Thoracic aorta (tissue), 2 donors: ENCODE data around the gene DDX3X. TPM values are rescaled to one million over a fixed set of nuclear protein-coding genes. Genes with fewer than 3 reads are reported as not detected.
A peak's percentile ranks its signal among the peaks of the same experiment; 100 is the strongest.

Experiments used
- ATAC-seq: fragments of 150-250 bp; one replicate; pipeline ENCODE4 v1.8.0; 2017; ENCODE audit warnings: low read depth; ENCODE audit not compliant: insufficient number of reproducible peaks, low FRiP score
- DNase-seq: peaks from one replicate; pipeline ENCODE4 v3.0.0-alpha.2; 2020; ENCODE audit warnings: low spot score
- H3K27ac ChIP-seq, 2 donors: fragments of 200-600 bp; sonication (generic); 1 replicate in 1 of 2; 2 replicates in 1 of 2; pipeline ENCODE4 v1.5.1; 2016; ENCODE audit warnings: mild to moderate bottlenecking in 2 of 2, moderate library complexity in 2 of 2
- H3K27me3 ChIP-seq: fragments of 200-600 bp; sonication (generic); replicated peaks from 2 replicates; pipeline ENCODE4 v1.6.0; 2016; ENCODE audit warnings: mild to moderate bottlenecking; ENCODE audit not compliant: insufficient read depth
- H3K36me3 ChIP-seq: fragments of 200-600 bp; sonication (generic); one replicate; pipeline ENCODE4 v1.5.1; 2016
- H3K4me1 ChIP-seq, 2 donors: fragments of 200-600 bp; sonication (generic); 1 replicate in 1 of 2; 2 replicates in 1 of 2; pipeline versions ENCODE4 v1.5.1 to v1.6.0; 2016; ENCODE audit warnings: low read depth in 2 of 2, mild to moderate bottlenecking in 1 of 2; ENCODE audit not compliant: control insufficient read depth in 1 of 2
- H3K4me3 ChIP-seq: fragments of 200-600 bp; sonication (generic); 2 replicates; pipeline ENCODE4 v1.5.1; 2016; ENCODE audit warnings: mild to moderate bottlenecking
- H3K9me3 ChIP-seq: fragments of 200-600 bp; sonication (generic); 2 replicates; pipeline ENCODE4 v1.5.1; 2016
- CTCF ChIP-seq: fragments of 200-600 bp; sonication (generic); IDR thresholded peaks from one replicate; pipeline ENCODE4 v1.5.1; 2019; ENCODE audit warnings: antibody characterized with exemption
- total RNA-seq, 2 donors: library from RNA; depleted of rRNA; stranded (reverse); fragments of >200 nt; gene quantifications; one replicate each; pipeline versions ENCODE4 v1.1.0 to v1.2.3, GENCODE V29; 2016

Gene DDX3X
- total RNA-seq, 2 donors from 2014 or later: 172 to 320 TPM

GRCh38 chrX:41339148-41339547, 5.2 kb downstream of the DDX3X start:
- peaks cover 26% of the 10 kb centered on the region for H3K36me3 ChIP-seq
- peak overlapping the region; percentile 50 for H3K4me3 ChIP-seq
- no peak for DNase-seq
- no peak overlapping the region for H3K27ac ChIP-seq
- no peak for TF ChIP-seq CTCF
- no peaks in the 10 kb centered on the region for H3K27me3 ChIP-seq
- H3K9me3 ChIP-seq: no peaks in the 10 kb centered on the region
- peaks cover 14 to 31% of the 10 kb centered on the region in 2 donors for H3K4me1 ChIP-seq
- no peak for ATAC-seq

GRCh38 chrX:41344053-41344452, 10.1 kb downstream of the DDX3X start:
- H3K36me3 ChIP-seq: peaks cover 64% of the 10 kb centered on the region
- peaks cover 9 to 23% of the 10 kb centered on the region in 2 donors for H3K4me1 ChIP-seq
- no peak for TF ChIP-seq CTCF
- no peak overlapping the region for H3K4me3 ChIP-seq
- DNase-seq: no peak
- H3K9me3 ChIP-seq: no peaks in the 10 kb centered on the region
- ATAC-seq: no peak
- H3K27ac ChIP-seq: no peak overlapping the region
- H3K27me3 ChIP-seq: no peaks in the 10 kb centered on the region

- ATAC-seq (no peak), DNase-seq (no peak)
- no peak overlapping the region for H3K27ac ChIP-seq
- no peaks in the 10 kb centered on the region for H3K27me3 ChIP-seq
- no peaks in the 10 kb centered on the region for H3K9me3 ChIP-seq
- H3K4me1 ChIP-seq: peaks cover 0 to 5% of the 10 kb centered on the region in 2 donors
- H3K4me3 ChIP-seq: no peak overlapping the region
- peaks cover 52% of the 10 kb centered on the region for H3K36me3 ChIP-seq
- TF ChIP-seq CTCF: no peak
Measured at GRCh38 chrX:41347186-41347585, 13.2 kb downstream of the DDX3X start.

- ATAC-seq (no peak), DNase-seq (no peak)
- Histone ChIP-seq H3K27me3 (no peaks in the 10 kb centered on the region), H3K27ac (no peak overlapping the region), H3K4me1 (peaks cover 0 to 5% of the 10 kb centered on the region in 2 donors), H3K4me3 (no peak overlapping the region), H3K36me3 (peaks cover 41% of the 10 kb centered on the region), H3K9me3 (no peaks in the 10 kb centered on the region)
- no peak for TF ChIP-seq CTCF
Measured at GRCh38 chrX:41348551-41348950, 14.6 kb downstream of the DDX3X start.

- no peak for ATAC-seq
- no peak for TF ChIP-seq CTCF
Measured at GRCh38 chrX:41350150-41350975, 16.4 kb downstream of the DDX3X start.

More at GRCh38 chrX:41350150-41350975, 16.4 kb downstream of the DDX3X start:
- Histone ChIP-seq H3K4me1 (peaks cover 0 to 5% of the 10 kb centered on the region in 2 donors), H3K4me3 (no peak overlapping the region), H3K36me3 (peaks cover 31% of the 10 kb centered on the region), H3K9me3 (no peaks in the 10 kb centered on the region), H3K27me3 (no peaks in the 10 kb centered on the region), H3K27ac (peak overlapping the region in 1 of 2 donors; percentile 10)
- no peak for DNase-seq
